GM15510 (cell line): ENCODE measurements around the gene WFDC6.

Experiments
- POLR2A ChIP-seq: IDR thresholded peaks from 3 replicates; pipeline ENCODE4 v1.6.1; 2011; ENCODE audit warnings: borderline replicate concordance; ENCODE audit not compliant: insufficient read length; ENCODE audit errors: extremely low read depth

The WFDC6 gene

GRCh38 chr20:45497971-45498494 lies 41.2 kb downstream of the WFDC6 start:
- TF ChIP-seq POLR2A, result no peak

GRCh38 chr20:45496166-45496565 lies 43.1 kb downstream of the WFDC6 start:
- no peak for TF ChIP-seq POLR2A

GRCh38 chr20:45495501-45495941 lies 43.8 kb downstream of the WFDC6 start:
- no peak for TF ChIP-seq POLR2A

- TF ChIP-seq POLR2A, result no peak
Observed at GRCh38 chr20:45489083-45489531, 50.2 kb downstream of the WFDC6 start.

GRCh38 chr20:45487231-45487635 lies 52.0 kb downstream of the WFDC6 start:
- TF ChIP-seq POLR2A, result no peak

GRCh38 chr20:45485388-45485787 lies 53.9 kb downstream of the WFDC6 start:
- TF ChIP-seq POLR2A, result no peak

GRCh38 chr20:45484676-45485075 lies 54.6 kb downstream of the WFDC6 start:
- TF ChIP-seq POLR2A, result no peak
